ENCODE measurements around the gene ATP13A1. TPM values are rescaled to one million over a fixed set of nuclear protein-coding genes. Genes with fewer than 3 reads are reported as not detected.
"Not testable (repeated sequence)": the region's sequence is repeated elsewhere in the genome, so short reads cannot be mapped to it uniquely, and the experiment has no call there.

Gene ATP13A1
- total RNA-seq, 1 donor from 2014 or later, result 135 TPM

GRCh38 chr19:19687090-19687489 lies 23.6 kb upstream of the ATP13A1 start:
- peaks cover 7% of the 10 kb centered on the region for H3K9me3 Mint-ChIP-seq

DNA sequence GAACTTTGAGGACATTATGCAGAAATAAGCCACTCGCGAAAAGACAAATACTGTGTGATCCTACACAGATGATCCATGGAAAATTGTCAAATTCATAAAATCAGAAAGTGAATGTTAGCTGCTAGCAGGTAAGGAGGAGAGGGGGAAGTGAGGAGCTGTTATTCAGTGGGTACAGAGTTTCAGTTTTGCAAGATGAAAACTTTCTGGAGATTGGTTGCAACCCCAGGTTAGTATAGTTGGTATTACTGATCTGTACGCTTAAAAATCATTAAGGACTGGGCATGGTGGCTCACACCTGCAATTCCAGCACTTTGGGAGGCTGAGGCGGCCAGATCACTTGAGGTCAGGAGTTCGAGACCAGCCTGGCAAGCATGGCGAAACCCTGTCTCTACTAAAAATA lies 23.1 kb upstream of the ATP13A1 start:
- ATAC-seq (ENCODE audit: low read depth) (no peak), DNase-seq (no peak)
- POLR2A ChIA-PET, result no interaction called here
- no peaks in the 10 kb centered on the region for H3K4me1 Mint-ChIP-seq
- intact Hi-C loops (cut with micrococcal nuclease), result no loop called here
- no peak for TF ChIP-seq CTCF (IDR thresholded peaks at IDR 0.05)
- no peak overlapping the region for H3K4me3 Mint-ChIP-seq
- H3K27ac Mint-ChIP-seq, result no peak overlapping the region
- H3K36me3 Mint-ChIP-seq (ENCODE audit: low read depth), result peaks cover 29% of the 10 kb centered on the region
- peaks cover 7% of the 10 kb centered on the region for H3K9me3 Mint-ChIP-seq
- no peaks in the 10 kb centered on the region for H3K27me3 Mint-ChIP-seq
- CTCF ChIA-PET, result no interaction called here

More at GRCh38 chr19:19687090-19687489, 23.6 kb upstream of the ATP13A1 start:
- no peak overlapping the region for H3K4me3 Mint-ChIP-seq
- DNase-seq, result no peak
- H3K36me3 Mint-ChIP-seq (ENCODE audit: low read depth), result peaks cover 29% of the 10 kb centered on the region
- CTCF ChIA-PET, result no interaction called here
- POLR2A ChIA-PET, result no interaction called here
- no peaks in the 10 kb centered on the region for H3K4me1 Mint-ChIP-seq
- no peaks in the 10 kb centered on the region for H3K27me3 Mint-ChIP-seq
- no peak for TF ChIP-seq CTCF (IDR thresholded peaks at IDR 0.05)
- no peak for ATAC-seq (ENCODE audit: low read depth)
- intact Hi-C loops (cut with micrococcal nuclease), result no loop called here
- H3K27ac Mint-ChIP-seq, result no peak overlapping the region

- H3K9me3 Mint-ChIP-seq; POLR2A ChIA-PET; intact Hi-C loops (cut with micrococcal nuclease); H3K4me3 Mint-ChIP-seq; H3K27ac Mint-ChIP-seq; H3K27me3 Mint-ChIP-seq; CTCF ChIA-PET; H3K4me1 Mint-ChIP-seq; ATAC-seq (ENCODE audit: low read depth); DNase-seq: not testable (repeated sequence)
- H3K36me3 Mint-ChIP-seq (ENCODE audit: low read depth), result peaks cover 34% of the 10 kb centered on the region
Measured at GRCh38 chr19:19686119-19686518, 22.6 kb upstream of the ATP13A1 start.

DNA sequence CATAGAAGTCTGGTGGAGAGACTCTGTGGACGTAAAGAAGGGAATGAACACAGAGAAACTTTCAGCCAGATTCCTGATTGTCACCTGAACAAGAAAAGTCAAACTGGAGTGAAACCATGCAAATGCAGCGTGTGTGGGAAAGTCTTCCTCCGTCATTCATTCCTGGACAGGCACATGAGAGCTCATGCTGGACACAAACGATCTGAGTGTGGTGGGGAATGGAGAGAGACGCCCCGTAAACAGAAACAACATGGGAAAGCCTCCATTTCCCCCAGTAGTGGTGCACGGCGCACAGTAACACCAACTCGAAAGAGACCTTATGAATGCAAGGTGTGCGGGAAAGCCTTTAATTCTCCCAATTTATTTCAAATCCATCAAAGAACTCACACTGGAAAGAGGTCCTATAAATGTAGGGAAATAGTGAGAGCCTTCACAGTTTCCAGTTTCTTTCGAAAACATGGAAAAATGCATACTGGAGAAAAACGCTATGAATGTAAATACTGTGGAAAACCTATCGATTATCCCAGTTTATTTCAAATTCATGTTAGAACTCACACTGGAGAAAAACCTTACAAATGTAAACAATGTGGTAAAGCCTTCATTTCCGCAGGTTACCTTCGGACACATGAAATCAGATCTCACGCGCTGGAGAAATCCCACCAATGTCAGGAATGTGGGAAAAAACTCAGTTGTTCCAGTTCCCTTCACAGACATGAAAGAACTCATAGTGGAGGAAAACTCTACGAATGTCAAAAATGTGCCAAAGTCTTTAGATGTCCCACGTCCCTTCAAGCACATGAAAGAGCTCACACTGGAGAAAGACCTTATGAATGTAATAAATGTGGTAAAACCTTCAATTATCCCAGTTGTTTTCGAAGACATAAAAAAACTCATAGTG lies 15.9 kb upstream of the ATP13A1 start:
- POLR2A ChIA-PET, result interaction anchor here (1.1 to 1.5 kb wide), 2 partner anchors 9 to 11 kb away, joined by 3 read pairs; partner anchors contain the start of gene ZNF101
- Mint-ChIP-seq H3K4me3 (no peak overlapping the region), H3K27me3 (no peaks in the 10 kb centered on the region), H3K4me1 (peaks cover 7% of the 10 kb centered on the region), H3K9me3 (peaks cover 15% of the 10 kb centered on the region), H3K36me3 (ENCODE audit: low read depth) (peaks cover 80% of the 10 kb centered on the region), H3K27ac (no peak overlapping the region)
- CTCF ChIA-PET, result no interaction called here
- no peak for TF ChIP-seq CTCF (IDR thresholded peaks at IDR 0.05)
- intact Hi-C loops (cut with micrococcal nuclease), result no loop called here
- ATAC-seq (ENCODE audit: low read depth) (no peak), DNase-seq (no peak)

- ChIA-PET POLR2A (interaction anchor here (0.9 kb wide), 1 partner anchor 14 kb away, joined by 3 read pairs; the partner anchor contains the start of gene ATP13A1), CTCF (no interaction called here)
- H3K4me3 Mint-ChIP-seq, result no peak overlapping the region
- peaks cover 12% of the 10 kb centered on the region for H3K4me1 Mint-ChIP-seq
- DNase-seq (no peak), ATAC-seq (ENCODE audit: low read depth) (no peak)
- peaks cover 12% of the 10 kb centered on the region for H3K9me3 Mint-ChIP-seq
- intact Hi-C loops (cut with micrococcal nuclease), result no loop called here
- TF ChIP-seq CTCF (IDR thresholded peaks at IDR 0.05), result no peak
- H3K36me3 Mint-ChIP-seq (ENCODE audit: low read depth), result peaks cover 78% of the 10 kb centered on the region
- H3K27me3 Mint-ChIP-seq, result no peaks in the 10 kb centered on the region
- H3K27ac Mint-ChIP-seq, result no peak overlapping the region
Measured at GRCh38 chr19:19677579-19677978, 14.1 kb upstream of the ATP13A1 start.

Measured in activated B cell treated with CpG ODN at 0.5 μM for 24 hours (primary cell).